ENCODE data around the gene STOX2.

Gene STOX2

DNA sequence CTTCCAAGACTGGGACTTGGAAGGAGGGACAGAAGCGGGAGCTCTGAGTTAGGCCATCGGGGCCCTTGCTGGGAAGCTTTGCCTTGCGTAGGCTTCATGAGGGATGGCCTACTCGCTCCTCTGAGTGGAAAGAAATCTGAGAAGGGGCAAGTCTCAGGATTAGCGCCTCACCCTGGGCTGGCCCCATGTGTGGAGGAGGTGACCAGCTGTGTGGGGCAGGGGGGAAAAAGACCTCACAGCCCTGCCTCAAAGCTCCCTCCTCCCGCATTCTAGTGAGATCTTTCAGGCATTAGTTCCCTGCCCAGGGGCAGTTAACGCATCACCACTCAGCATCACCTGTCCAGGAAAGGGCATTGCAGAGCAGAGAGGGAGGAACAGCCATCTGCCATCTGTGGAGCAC lies 156.5 kb downstream of the STOX2 start:
- TF ChIP-seq, protein P1, sequence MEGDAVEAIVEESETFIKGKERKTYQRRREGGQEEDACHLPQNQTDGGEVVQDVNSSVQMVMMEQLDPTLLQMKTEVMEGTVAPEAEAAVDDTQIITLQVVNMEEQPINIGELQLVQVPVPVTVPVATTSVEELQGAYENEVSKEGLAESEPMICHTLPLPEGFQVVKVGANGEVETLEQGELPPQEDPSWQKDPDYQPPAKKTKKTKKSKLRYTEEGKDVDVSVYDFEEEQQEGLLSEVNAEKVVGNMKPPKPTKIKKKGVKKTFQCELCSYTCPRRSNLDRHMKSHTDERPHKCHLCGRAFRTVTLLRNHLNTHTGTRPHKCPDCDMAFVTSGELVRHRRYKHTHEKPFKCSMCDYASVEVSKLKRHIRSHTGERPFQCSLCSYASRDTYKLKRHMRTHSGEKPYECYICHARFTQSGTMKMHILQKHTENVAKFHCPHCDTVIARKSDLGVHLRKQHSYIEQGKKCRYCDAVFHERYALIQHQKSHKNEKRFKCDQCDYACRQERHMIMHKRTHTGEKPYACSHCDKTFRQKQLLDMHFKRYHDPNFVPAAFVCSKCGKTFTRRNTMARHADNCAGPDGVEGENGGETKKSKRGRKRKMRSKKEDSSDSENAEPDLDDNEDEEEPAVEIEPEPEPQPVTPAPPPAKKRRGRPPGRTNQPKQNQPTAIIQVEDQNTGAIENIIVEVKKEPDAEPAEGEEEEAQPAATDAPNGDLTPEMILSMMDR (conservative IDR thresholded peaks at IDR 0.05; ENCODE audit: low read depth): no peak
- ChIA-PET POLR2A (ENCODE audit: low non-redundant PET) (no interaction called here), CTCF (no interaction called here)

DNA sequence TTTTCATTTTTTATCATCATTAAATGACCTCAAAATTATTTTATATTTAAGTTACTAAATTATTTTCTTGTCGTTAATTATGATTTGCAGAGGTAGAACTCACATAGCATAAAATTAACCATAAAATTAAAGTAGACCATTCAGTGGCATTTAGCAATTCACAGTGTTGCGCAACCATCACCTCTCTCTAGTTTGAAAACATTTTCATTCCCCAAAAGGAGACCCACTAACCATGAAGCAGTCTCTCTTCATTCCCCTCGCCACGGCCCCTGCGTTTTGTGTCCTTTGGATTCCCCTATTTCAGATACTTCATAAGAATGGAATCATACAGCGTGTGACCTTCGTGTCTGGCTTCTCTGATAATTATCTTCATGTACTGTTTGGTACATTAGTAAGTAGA lies 157.7 kb downstream of the STOX2 start:
- ChIA-PET CTCF (no interaction called here), POLR2A (ENCODE audit: low non-redundant PET) (no interaction called here)
- TF ChIP-seq, protein P1 (conservative IDR thresholded peaks at IDR 0.05; ENCODE audit: low read depth): no peak
- DNase-seq (ENCODE audit: low spot score): no peak
- no peak overlapping the region for H3K27ac ChIP-seq

More for the DNA sequence above, 156.5 kb downstream of the STOX2 start:
- H3K27ac ChIP-seq: no peak overlapping the region
- no peak for DNase-seq (ENCODE audit: low spot score)

DNA sequence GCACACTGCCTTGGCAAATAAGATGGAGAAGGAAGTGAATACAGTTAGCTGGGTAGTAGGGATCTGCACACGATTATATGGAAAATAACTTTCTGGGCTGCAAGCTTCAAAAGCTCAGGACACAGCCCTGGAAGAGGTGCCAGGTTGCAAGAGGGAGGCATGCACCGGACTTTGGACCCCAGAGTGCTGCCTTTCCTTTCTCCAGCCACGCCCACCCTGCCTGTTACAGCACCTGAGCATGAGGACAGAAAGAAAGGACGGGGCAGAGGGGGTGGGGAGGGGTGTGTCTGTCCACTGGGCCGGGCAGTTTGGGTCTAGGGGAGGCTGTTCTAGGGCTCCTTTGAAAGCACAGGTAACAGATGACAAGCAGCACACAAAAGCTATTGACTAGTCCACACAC lies 159.8 kb downstream of the STOX2 start:
- CTCF ChIA-PET: no interaction called here
- TF ChIP-seq, protein P1 (conservative IDR thresholded peaks at IDR 0.05; ENCODE audit: low read depth): no peak
- DNase-seq (ENCODE audit: low spot score): no peak
- POLR2A ChIA-PET (ENCODE audit: low non-redundant PET): no interaction called here
- H3K27ac ChIP-seq: no peak overlapping the region

DNA sequence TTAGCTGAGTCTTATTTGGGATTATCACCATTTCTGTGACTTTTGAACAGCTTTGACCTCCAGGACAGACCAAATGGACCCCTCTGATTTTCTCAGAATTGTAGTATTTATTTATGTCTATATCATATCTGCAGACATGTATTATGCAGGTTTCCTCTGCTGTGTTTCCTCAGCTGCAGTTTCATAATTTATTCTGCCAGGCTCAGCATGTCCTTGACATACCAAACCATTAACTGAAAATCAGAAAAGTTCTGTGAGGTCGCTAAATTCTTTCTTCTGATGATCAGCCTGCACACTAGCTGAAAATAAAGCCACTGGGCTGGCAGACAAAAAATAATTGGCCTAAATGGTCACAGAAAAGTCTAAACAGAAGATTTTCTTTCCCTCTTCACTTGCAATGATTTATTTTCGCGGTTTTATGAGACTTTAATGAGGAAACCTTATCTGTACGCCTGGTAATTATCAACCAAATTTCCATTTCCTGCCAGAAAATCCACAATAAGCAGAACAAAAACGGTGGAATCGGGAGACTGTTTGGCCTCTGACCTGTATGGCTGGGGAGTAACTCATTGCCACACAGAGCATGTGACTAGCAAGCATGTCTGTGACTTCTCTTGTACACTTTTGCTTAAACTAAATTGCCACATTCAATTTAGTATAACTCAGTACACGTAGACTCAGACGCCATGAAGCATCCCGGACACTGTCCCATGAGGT lies 161.6 kb downstream of the STOX2 start:
- ChIA-PET POLR2A (ENCODE audit: low non-redundant PET) (no interaction called here), CTCF (interaction anchor here (0.6 to 0.8 kb wide), 3 partner anchors 68 to 199 kb away, joined by 3 to 6 read pairs (median 3); no protein-coding TSS in a partner anchor)
- no peak overlapping the region for H3K27ac ChIP-seq
- TF ChIP-seq, protein P1 (conservative IDR thresholded peaks at IDR 0.05; ENCODE audit: low read depth): no peak
- no peak for DNase-seq (ENCODE audit: low spot score)

DNA sequence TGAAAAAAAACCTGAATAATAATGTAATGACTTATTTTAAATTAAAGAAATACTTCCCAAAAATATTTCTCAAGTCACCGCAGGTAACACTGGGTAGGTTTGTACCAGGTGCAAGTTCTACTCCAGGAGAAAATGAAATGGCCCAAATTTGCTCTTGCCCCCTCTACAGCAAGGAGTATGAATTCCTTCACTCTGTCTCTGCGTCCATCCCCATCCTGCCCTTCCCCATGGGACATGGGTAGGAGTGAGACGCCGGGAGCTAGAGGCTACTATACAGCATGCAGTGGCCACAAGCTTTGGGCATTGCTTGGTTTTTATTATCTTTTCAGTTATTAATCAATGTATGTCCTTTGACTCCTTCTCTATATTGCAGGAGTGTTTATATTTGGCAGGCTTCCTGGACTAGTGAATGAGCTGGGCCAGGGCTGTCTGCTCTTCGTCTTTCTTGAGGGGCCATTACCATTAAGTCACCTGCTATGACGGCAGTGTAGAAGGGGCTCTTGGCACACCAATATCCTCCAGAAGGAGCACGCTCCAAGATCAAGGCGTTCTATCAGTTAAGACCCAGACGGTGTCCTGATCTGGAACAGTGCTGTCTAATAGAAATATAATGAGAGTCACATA lies 162.9 kb downstream of the STOX2 start:
- CTCF ChIA-PET: no interaction called here
- TF ChIP-seq, protein P1 (conservative IDR thresholded peaks at IDR 0.05; ENCODE audit: low read depth): no peak
- no peak for DNase-seq (ENCODE audit: low spot score)
- no peak overlapping the region for H3K27ac ChIP-seq
- POLR2A ChIA-PET (ENCODE audit: low non-redundant PET): no interaction called here

Data from RWPE1 (cell line).